GM12878 (cell line): ENCODE data around the gene CLEC16A.

Experiments
- CREB1 ChIP-seq: IDR thresholded peaks from 2 replicates; pipeline ENCODE4 v1.6.1; 2012; ENCODE audit warnings: low read depth, mild to moderate bottlenecking, inconsistent platforms
- CTCF ChIP-seq, 3 experiments: IDR thresholded peaks in 2 of 3; conservative IDR thresholded peaks in 1 of 3; 2 replicates each; pipeline ENCODE4 v1.5.1; 2011; ENCODE audit warnings: low read depth in 3 of 3, low read length in 3 of 3, mild to moderate bottlenecking in 3 of 3, control low read depth in 2 of 3, moderate library complexity in 2 of 3, inconsistent platforms in 1 of 3, mixed read lengths in 1 of 3; ENCODE audit not compliant: control insufficient read depth in 2 of 3, insufficient read depth in 1 of 3; ENCODE audit errors: extremely low read depth in 1 of 3
- EP300 ChIP-seq, 2 experiments: fragments of 150-350 bp in 1 of 2; IDR thresholded peaks; 2 replicates each; pipeline ENCODE4 v1.6.1; 2011 to 2012; ENCODE audit warnings: low read depth in 2 of 2, low read length in 2 of 2, borderline replicate concordance in 1 of 2, improper control_type of control experiment in 1 of 2, inconsistent platforms in 1 of 2; ENCODE audit not compliant: control insufficient read depth in 1 of 2
- MAX ChIP-seq: IDR thresholded peaks from 2 replicates; pipeline ENCODE4 v1.6.1; 2012; ENCODE audit warnings: low read depth, low read length, improper control_type of control experiment
- MYB ChIP-seq: fragments of 150-350 bp; IDR thresholded peaks from 2 replicates; pipeline ENCODE4 v1.6.1; 2014; ENCODE audit warnings: mild to moderate bottlenecking, low read depth, low read length, borderline replicate concordance
- POLR2A ChIP-seq: IDR thresholded peaks from 2 replicates; pipeline ENCODE4 v1.6.1; 2011; ENCODE audit warnings: low read depth, mild to moderate bottlenecking, low read length
- TAF1 ChIP-seq: IDR thresholded peaks from 2 replicates; pipeline ENCODE4 v1.6.1; 2011; ENCODE audit warnings: mild to moderate bottlenecking, low read depth, low read length, borderline replicate concordance
- USF1 ChIP-seq: IDR thresholded peaks from 2 replicates; pipeline ENCODE4 v1.6.1; 2011; ENCODE audit warnings: borderline replicate concordance, low read depth, mild to moderate bottlenecking, moderate library complexity, mixed read lengths, low read length; ENCODE audit not compliant: insufficient read depth; ENCODE audit errors: extremely low read length
- USF2 ChIP-seq: IDR thresholded peaks from 2 replicates; pipeline ENCODE4 v1.6.1; 2011; ENCODE audit warnings: low read depth, low read length, improper control_type of control experiment, borderline replicate concordance

- TF ChIP-seq USF2 (no peak), POLR2A (no peak), TAF1 (no peak), CTCF (IDR thresholded peaks at IDR 0.05 in 2 of 3, conservative IDR thresholded peaks at IDR 0.05 in 1 of 3; ENCODE audit: control insufficient read depth in 2 of 3, extremely low read depth in 1 of 3, insufficient read depth in 1 of 3, low read depth in 3 of 3, low read length in 3 of 3) (no peak), USF1 (no peak), MAX (no peak), CREB1 (no peak), EP300 (IDR thresholded peaks at IDR 0.05; ENCODE audit: borderline replicate concordance in 1 of 2, control insufficient read depth in 1 of 2, low read depth in 2 of 2, low read length in 2 of 2) (no peak), MYB (no peak)
Observed at GRCh38 chr16:11121914-11122692, 177.7 kb downstream of the CLEC16A start.
